ENCODE data around the gene KLHL7.
A peak's percentile ranks its signal among the peaks of the same experiment; 100 is the strongest.
"Not testable (repeated sequence)": the region's sequence is repeated elsewhere in the genome, so short reads cannot be mapped to it uniquely, and the experiment has no call there.

Gene KLHL7

DNA sequence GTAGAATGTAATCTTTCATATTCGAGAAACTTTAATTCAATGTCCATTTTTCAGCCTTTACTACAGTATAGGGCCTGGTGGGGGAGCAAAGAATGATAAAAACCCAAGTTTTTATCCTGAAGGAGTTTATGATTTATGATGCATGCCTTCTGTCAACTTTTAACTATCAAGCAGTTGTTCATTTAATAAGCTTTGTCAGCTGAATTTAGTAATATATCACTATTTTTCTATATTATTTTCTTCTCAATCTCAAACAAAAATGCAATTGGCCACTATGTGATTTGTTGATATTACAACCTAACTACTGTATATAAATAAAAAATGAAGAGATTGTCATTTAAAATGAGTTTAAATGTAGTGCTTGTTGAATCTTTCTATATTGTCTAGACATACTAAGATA, 78.7 kb downstream of the KLHL7 start:
- H3K4me1 ChIP-seq: no peaks in the 10 kb centered on the region; the same call in 1 of the 2 replicates
- DNase-seq: no peak
- H3K9me3 ChIP-seq: no peaks in the 10 kb centered on the region
- TF ChIP-seq, protein P1, sequence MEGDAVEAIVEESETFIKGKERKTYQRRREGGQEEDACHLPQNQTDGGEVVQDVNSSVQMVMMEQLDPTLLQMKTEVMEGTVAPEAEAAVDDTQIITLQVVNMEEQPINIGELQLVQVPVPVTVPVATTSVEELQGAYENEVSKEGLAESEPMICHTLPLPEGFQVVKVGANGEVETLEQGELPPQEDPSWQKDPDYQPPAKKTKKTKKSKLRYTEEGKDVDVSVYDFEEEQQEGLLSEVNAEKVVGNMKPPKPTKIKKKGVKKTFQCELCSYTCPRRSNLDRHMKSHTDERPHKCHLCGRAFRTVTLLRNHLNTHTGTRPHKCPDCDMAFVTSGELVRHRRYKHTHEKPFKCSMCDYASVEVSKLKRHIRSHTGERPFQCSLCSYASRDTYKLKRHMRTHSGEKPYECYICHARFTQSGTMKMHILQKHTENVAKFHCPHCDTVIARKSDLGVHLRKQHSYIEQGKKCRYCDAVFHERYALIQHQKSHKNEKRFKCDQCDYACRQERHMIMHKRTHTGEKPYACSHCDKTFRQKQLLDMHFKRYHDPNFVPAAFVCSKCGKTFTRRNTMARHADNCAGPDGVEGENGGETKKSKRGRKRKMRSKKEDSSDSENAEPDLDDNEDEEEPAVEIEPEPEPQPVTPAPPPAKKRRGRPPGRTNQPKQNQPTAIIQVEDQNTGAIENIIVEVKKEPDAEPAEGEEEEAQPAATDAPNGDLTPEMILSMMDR (IDR thresholded peaks at IDR 0.05; ENCODE audit: low read depth, low read length): no peak
- H3K36me3 ChIP-seq: peaks cover 40% of the 10 kb centered on the region
- H3K4me3 ChIP-seq (ENCODE audit: low read depth, low read length): peak overlapping the region; percentile 75; the same call in 1 of the 2 replicates
- H3K27me3 ChIP-seq: no peaks in the 10 kb centered on the region

DNA sequence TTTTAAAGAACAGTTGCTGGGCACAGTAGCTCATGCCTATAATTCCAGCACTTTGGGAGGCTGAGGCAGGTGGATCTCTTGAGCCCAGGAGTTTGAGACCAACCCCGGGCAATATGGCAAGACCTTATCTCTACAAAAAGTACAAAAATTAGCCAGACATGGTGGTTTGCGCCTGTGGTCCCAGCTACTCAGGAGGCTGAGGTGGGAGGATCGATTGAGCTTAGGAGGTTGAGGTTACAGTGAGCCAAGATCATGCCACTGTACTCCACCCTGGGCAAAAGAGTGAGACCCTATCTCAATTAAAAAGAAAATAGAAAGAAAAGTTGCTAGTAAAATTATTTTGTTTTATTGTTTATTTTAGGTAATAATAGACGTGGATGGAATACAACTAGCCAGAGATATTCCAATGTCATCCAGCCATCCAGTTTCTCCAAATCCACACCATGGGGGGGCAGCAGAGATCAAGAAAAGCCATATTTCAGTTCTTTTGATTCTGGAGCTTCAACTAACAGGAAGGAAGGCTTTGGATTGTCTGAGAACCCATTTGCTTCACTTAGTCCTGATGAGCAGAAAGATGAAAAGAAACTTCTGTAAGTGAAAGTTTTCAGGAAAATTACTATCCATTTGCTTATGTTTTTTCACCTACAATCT, 79.2 kb downstream of the KLHL7 start:
- Histone ChIP-seq H3K4me3 (ENCODE audit: low read depth, low read length) (no peak overlapping the region), H3K4me1 (no peaks in the 10 kb centered on the region; the same call in 1 of the 2 replicates), H3K36me3 (peaks cover 43% of the 10 kb centered on the region), H3K9me3 (no peaks in the 10 kb centered on the region), H3K27me3 (no peaks in the 10 kb centered on the region)
- peak; percentile 64 for DNase-seq
- TF ChIP-seq, protein P1 (IDR thresholded peaks at IDR 0.05; ENCODE audit: low read depth, low read length): peak; percentile 75

DNA sequence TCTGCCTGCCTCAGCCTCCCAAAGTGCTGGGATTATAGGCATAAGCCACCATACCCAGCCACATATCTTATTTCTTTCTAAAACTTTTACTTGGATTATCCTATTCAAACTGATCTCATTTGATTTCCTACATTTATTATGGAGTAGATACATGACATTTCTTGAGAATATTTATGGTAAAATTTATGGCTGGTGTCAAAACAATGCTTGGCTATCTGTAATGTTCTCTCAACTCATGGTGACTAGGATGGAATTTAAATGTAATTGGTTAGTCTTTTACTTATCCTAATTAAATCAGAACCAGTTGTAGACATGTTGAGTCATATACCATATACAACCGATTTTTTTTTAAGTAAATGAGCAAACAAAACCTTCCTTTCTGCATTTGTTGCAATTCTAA, 80.4 kb downstream of the KLHL7 start:
- no peak overlapping the region for H3K4me3 ChIP-seq (ENCODE audit: low read depth, low read length)
- H3K9me3 ChIP-seq: no peaks in the 10 kb centered on the region
- H3K27me3 ChIP-seq: no peaks in the 10 kb centered on the region
- DNase-seq: no peak
- peaks cover 6% of the 10 kb centered on the region; the same call in 1 of the 2 replicates for H3K4me1 ChIP-seq
- peaks cover 47% of the 10 kb centered on the region for H3K36me3 ChIP-seq
- TF ChIP-seq, protein P1 (IDR thresholded peaks at IDR 0.05; ENCODE audit: low read depth, low read length): no peak

DNA sequence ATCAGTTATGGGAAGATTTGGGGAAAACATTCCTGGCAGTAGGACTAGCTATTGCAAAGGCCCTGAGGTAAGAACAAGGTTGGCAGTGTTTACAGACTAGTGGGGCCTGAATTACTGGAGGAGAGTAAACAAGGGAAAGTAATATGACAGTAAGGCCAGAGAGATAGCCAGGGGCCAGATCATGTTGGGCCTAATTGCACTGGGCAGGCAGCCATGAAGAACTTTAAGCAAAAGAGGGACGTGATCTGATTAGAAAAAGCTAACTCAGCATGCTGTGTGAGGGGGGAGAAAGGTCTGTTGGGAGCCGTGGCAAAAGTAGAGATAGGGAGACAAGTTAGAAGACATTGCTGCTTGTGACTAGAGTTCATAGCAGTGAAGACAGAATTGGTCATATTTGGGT, 85.4 kb downstream of the KLHL7 start:
- TF ChIP-seq, protein P1 (IDR thresholded peaks at IDR 0.05; ENCODE audit: low read depth, low read length): no peak
- peak; percentile 78 for DNase-seq

DNA sequence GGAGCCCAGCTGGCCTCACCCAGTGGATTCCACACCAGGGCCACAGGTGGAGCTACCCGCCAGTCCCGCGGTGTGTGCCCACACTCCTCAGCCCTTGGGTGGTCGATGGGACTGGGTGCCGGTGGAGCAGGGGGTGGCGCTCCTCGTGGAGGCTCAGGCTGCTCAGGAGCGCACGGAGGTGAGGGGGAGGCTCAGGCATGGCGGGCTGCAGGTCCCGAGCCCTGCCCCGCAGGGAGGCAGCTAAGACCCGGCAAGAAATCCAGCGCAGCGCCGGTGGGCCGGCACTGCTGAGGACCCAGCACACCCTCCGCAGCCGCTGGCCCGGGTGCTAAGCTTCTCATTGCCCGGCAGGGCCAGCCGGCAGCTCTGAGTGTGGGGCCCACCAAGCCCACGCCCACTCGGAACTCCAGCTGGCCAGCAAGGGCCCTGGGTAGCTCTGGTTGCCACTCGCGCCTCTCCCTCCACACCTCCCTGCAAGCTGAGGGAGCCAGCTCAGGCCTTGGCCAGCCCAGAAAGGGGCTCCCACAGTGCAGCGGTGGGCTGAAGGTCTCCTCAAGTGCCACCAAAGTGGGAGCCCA, 88.2 kb downstream of the KLHL7 start:
- H3K9me3 ChIP-seq; H3K4me3 ChIP-seq (ENCODE audit: low read depth, low read length); DNase-seq; H3K27me3 ChIP-seq: not testable (repeated sequence)
- Histone ChIP-seq H3K4me1 (peaks cover 11% of the 10 kb centered on the region), H3K36me3 (peaks cover 43% of the 10 kb centered on the region)

More for the DNA sequence above, 85.4 kb downstream of the KLHL7 start:
- no peaks in the 10 kb centered on the region for H3K27me3 ChIP-seq
- H3K9me3 ChIP-seq: no peaks in the 10 kb centered on the region
- peaks cover 58% of the 10 kb centered on the region for H3K36me3 ChIP-seq
- no peak overlapping the region for H3K4me3 ChIP-seq (ENCODE audit: low read depth, low read length)
- H3K4me1 ChIP-seq: peaks cover 11% of the 10 kb centered on the region

DNA sequence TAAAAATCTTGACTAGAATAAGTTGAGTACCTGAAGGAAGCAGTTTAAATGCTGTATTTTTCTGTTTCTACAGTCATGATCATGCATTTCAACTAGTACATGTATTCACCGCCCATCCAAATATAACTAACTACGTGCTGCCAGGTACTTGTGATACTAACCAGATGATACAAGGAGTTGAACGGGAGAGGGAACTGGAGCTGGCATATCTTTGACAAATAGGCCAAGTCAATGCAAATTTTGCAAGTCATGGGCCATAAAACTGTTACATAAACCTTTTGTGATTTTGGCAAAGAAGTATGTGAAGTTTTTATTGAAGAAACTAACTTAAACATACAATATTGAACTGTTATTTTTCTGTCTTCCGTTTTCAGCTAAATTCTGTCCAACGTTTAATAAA, 90.7 kb downstream of the KLHL7 start:
- Histone ChIP-seq H3K27me3 (no peaks in the 10 kb centered on the region), H3K4me1 (peaks cover 4% of the 10 kb centered on the region), H3K36me3 (peaks cover 52% of the 10 kb centered on the region), H3K4me3 (ENCODE audit: low read depth, low read length) (no peak overlapping the region), H3K9me3 (no peaks in the 10 kb centered on the region)
- TF ChIP-seq, protein P1 (IDR thresholded peaks at IDR 0.05; ENCODE audit: low read depth, low read length): no peak
- no peak for DNase-seq

DNA sequence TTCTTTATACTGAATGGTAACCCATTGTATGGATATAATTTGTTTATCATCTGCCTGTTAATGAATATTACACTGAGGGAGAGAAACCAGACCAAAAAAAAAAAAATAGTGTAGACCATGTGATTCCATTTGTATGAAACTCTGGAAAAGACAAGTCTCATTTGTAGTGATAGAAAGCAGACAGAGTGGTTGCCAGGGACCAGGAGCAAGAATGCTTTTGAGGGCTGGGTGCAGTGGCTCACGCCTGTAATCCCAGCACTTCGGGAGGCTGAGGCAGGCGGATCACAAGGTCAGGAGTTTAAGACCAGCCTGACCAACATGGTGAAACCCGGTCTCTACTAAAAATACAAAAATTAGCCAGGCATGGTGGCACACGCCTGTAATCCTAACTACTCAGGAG, 92.2 kb downstream of the KLHL7 start:
- H3K4me3 ChIP-seq (ENCODE audit: low read depth, low read length); H3K27me3 ChIP-seq; H3K9me3 ChIP-seq; DNase-seq; H3K4me1 ChIP-seq: not testable (repeated sequence)
- peaks cover 42% of the 10 kb centered on the region for H3K36me3 ChIP-seq
